ENCODE measurements around the gene RNF180. TPM values are rescaled to one million over a fixed set of nuclear protein-coding genes. Genes with fewer than 3 reads are reported as not detected.
"Not testable (repeated sequence)": the region's sequence is repeated elsewhere in the genome, so short reads cannot be mapped to it uniquely, and the experiment has no call there.

RNF180 gene
- total RNA-seq, 1 donor from 2014 or later = 27.4 TPM

DNA sequence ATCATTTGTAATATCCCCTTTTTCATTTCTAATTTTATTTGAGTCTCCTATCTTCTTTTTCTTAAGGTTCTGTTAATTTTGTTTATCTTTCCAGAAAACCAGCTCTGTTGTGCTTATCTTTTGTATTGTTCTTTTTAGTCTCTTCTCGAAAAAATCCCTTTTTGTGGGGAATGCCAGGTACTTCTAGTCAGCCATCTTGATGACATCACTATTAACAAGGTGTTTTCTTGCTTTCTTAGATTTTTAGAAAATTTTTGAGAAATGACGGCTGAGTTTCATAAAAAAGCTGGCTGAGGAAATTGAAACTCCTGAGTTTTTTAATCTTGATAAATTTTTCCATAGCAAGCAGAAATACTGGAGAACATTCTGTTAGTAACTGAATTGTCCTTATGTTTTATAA, 10.7 kb downstream of the RNF180 start:
- DNase-seq (ENCODE audit: low spot score) = no peak

DNA sequence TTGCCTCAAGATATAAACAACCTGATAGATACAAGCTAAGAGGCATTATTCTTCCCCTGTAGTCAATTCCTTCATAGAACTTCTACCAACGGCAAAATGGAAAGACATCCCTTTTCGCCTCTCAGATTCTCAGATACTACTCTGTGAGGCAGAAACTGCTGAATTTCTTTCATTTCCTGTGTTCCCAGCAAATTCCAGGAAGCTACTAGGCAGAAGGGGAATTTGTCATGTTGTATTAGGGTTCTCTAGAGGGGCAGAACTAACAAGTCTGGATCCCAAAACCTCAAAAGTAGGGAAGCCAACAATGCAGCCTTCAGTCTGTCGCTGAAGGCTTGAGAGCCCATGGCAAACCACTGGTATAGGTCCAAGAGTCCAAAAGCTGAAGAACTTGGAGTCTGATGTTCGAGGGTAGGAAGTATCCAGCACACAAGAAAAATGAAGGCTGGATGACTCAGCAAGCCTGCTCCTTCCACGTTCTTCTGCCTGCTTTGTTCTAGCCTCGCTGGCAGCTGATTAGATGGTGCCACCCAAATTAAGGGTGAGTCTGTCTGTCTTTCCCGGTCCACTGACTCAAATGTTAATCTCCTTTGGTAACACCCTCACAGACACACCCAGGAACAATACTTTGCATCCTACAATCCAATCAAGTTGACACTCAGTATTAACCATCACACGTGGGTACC, 15.2 kb downstream of the RNF180 start:
- no peak for DNase-seq (ENCODE audit: low spot score)

DNA sequence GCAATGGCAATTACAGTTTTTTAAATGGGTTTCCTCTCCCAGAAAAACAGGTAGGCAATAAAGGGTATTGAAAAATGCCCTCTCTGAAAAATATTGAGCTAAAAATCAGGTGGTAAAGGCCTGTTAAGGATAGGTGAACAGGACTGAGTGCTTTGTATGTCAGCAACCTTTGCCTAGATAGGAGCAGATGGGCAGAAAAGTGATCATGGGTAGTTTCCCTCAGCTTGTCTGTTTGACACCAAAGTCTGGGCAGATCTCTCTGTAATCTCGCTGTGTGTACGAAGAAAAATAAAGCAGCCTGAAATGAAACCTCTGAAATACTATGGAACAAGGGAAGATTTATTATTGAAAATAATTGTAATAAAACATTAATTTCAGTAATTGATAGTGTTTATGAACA, 15.8 kb downstream of the RNF180 start:
- DNase-seq (ENCODE audit: low spot score) = no peak

DNA sequence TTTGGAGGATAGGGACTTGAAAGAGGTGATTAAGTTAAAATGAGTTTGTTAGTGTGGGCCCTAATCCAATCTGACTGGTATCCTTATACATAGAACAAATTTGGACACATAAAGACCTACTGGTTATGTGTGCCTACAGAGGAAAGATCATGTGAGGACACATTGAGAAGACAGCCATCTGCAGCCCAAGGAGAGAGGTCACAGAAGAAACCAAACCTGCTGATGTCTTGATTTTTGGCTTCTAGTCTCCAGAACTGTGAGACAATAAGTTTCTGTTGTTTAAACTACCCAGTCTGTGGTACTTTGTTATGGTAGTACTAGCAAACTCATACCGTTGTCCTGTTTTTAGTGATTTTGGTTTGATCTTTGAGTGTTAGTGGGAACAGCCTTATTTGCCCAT, 18.3 kb downstream of the RNF180 start:
- no peak for DNase-seq (ENCODE audit: low spot score)

DNA sequence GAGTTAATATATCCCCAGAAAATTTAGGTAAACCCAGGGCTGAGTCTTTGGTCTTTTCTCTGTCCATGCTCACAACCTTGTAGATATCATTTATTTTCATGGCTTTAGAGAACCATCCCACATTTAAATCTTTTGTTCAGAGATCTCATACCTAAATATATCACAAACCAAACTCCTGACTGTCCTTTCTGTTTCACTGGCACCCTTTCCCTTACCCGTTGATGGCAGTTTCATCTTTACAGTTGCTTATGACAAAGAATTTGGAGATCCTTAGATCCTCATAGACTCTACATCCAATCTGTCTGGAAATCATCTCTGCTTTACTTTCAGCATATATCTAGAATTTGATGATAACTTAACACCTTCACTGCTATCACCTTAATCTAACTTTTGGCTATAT, 19.2 kb downstream of the RNF180 start:
- DNase-seq (ENCODE audit: low spot score) = no peak

DNA sequence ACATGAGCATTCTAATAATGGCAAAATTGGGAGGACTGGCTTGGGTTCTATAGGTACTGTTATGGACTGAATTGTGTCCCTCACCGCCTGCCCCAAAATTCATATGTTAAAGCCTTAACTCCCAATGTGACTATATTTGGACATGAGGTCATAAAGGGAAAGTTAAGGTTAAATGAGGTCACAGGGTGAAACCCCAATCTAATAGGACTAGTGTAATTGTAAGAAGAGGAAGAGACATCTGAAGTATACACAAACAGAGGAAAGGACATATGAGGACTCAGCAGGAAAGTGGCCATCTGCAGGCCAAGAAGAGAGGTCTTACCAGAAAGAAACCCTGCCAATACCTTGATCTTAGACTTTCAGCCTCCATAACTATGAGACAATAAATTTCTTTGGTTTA, 23.1 kb downstream of the RNF180 start:
- DNase-seq (ENCODE audit: low spot score) = no peak

DNA sequence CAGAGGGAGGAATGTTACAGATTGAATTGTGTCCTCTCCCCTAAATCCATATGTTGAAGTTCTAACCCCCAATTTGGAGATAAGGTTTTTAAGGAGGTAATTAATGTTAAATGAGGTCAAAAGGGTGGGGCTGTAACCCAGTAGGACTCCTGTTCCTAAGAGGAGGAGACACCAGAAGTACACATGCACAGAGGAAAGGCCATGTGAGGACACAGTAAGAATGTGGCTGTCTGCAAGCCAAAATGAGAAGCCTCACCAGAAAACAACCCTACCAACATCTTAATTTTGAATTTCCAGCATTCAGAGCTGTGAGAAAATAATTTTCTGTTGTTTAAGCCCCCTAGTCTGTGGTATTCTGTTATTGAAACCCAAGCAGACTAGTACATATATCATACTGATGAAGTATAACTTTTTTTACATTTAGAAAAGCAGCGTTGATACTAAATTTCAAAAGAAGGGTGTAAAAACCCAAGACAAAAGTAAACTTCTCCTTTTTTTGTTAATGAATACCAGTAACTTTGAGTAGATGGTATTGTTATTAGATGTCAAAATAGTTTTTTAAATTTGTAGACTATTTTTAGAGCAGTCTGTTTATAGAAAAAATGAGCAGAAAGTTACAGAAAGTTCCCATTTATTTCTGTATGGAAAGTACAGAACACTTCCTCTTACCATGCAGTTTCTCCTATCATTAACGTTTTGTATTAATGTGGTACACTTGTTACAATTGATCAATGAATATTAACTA, 25.1 kb downstream of the RNF180 start:
- DNase-seq (ENCODE audit: low spot score) = no peak

DNA sequence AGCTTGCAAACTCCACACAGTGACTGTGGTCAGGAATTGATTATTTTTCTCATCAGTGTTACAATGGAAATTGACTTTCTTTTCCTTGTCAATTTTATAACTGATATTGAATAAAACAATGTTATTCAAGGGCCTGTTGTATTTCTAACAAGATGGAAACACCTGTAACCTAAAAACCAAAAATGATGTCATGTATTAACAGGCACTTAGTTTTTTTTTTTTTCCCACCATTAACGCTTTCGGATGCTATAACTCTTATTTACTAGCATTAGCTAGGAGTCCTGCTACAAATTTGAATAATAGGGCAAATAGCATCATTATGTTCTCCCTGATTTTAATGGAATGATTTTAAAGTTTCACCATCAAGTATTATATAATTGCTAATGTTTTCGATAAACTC, 30.3 kb downstream of the RNF180 start:
- DNase-seq (ENCODE audit: low spot score) = no peak

DNA sequence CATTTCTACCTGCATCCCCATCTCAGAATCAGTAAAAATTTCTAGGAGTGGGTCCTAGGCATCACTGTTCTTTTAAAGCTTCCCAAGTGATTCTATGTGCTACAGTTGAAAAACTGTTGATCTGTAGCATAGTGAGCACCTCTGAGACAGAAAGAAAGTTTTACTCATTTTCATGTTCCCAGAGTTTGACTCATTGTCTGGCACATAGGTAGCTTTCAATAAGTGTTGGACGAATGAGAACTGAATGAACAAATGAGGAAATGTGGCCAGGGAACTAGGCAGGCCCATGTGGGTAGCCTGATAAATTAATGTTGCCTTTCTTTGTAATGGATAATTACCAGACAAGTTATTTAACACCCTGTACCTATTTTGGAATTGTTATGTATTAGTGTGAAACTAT, 33.8 kb downstream of the RNF180 start:
- DNase-seq (ENCODE audit: low spot score) = no peak

DNA sequence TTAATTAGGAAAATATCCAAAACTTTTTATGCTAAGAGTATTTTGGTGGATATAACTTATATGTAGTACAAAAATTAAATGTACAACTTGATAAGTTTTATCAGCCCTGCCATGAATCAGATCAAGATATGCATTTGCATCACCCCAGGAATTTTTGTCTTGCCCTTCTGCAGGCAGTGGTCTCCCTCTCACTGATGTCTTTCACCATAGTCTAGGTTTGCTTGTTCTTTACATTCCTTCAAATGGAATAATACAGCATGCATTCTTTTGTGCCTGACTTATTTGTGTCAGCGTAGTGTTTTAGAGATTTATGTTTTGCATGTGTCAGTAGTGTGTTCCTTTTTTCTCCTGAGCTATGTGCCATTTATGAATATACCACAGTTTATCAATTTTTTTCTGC, 36.4 kb downstream of the RNF180 start:
- no peak for DNase-seq (ENCODE audit: low spot score)

DNA sequence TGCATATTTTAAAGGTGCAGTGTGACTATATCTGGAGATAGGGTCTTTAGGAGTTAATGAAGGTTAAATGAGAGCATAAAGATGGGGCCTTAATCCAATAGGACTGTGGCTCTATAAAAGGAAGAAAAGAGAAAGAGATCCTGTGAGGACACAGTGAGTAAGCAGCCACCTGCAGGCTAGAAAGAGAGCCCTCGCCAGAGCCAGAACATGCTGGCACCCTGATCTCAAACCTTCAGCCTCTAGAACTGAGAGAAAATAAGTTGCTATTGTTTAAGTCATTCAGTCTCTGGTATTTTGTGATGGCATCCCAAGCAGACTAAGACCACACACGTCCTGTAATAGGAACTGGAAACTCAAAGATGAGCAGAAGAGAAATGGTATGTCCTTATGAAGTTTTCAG, 41.0 kb downstream of the RNF180 start:
- DNase-seq (ENCODE audit: low spot score) = no peak

DNA sequence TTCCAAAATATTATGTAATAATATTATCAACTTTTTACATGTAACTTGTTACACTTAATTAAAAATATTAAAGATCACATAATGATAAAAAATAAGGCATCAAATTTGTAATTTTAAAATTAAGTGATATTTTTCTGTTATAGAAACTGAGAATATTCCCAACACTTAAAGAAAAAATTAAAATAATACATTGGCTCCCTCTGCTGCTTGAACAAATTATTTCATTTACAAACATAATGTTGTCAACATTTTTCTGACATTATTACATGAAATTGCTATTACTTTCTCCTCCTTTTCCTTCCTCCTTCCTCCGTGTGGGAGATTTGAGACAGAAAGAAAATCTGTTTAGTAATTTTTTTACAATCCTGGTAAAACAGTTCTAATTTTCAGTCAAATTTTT, 42.3 kb downstream of the RNF180 start:
- peak; percentile 59 for DNase-seq (ENCODE audit: low spot score)

DNA sequence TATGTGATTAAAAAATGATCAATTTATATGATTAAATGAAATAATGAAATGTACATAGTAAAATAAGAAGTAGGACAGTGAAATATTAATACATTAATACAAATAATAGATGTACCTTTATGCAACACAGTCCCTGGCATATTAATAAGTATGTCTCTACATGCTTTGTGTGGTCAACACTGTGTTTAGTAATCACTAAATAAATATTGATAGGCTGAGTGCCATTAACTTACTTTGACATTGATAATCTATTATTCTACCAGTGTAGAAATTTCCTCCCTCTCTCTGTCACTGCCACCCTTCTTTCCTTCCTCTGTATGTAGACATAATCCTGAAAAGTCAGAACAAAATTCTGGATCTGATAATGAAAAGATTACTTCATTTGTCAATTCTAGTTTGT, 43.7 kb downstream of the RNF180 start:
- no peak for DNase-seq (ENCODE audit: low spot score)

DNA sequence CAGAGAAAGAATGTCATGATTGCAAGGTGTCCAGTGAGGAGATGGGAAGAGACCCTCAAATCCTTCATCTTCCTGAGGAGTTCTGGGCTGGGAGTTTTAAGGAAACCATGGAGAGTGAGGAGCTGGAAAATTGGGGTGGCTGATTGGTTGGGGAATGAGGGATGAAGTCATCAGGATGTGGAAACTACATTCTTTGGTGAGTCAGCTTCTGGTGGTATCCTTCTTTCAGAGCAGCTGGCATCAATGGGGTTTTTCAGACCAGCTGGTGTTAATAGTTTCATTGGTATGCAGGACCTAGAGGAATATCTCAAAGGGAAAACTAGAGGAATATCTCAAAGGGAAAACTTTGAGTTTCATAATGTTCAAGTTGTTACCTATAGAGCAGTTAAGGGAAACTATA, 45.2 kb downstream of the RNF180 start:
- DNase-seq (ENCODE audit: low spot score) = peak; percentile 42

DNA sequence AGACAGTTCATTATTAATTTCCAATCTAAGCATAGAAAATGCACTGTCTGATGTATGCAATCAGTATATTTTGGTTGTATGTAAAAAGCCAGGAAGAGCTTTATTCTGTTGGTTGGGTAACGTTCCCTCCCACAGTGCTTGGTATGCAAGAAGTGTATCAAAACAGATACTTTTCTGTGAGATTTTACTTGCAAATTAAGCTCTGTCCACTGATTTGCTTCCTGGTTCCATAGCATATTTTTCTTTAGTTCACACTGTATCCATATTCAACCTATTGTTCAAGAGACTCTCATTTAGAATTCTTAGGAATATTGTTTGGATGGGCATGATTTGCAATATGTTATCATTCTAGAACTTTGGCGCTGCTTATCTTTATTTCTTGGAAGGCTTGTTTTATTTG, 47.4 kb downstream of the RNF180 start:
- DNase-seq (ENCODE audit: low spot score) = no peak

DNA sequence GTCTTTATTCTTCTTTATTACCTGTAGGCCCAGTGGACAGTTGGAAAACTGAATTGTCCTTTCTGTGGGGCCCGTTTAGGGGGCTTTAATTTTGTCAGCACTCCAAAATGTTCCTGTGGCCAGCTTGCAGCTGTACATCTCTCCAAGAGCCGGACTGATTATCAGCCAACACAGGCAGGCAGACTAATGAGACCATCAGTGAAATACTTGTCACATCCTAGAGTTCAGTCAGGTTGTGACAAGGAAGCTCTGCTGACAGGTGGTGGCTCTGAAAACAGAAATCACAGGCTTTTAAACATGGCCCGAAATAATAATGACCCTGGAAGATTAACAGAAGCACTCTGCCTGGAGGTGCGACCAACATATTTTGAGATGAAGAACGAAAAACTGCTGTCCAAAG, 47.9 kb downstream of the RNF180 start:
- no peak for DNase-seq (ENCODE audit: low spot score)

DNA sequence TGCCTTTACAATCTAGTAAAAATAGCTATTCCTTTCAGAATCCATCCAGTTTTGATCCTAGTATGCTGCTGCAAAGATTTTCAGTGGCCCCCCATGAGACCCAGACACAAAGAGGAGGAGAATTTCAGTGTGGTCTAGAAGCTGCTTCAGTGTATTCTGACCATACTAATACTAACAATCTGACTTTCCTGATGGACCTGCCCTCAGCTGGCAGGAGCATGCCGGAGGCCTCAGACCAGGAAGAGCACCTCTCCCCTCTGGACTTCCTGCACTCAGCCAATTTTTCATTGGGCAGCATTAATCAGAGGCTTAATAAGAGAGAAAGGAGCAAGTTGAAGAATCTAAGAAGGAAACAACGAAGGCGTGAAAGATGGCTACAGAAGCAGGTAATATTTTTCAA, 48.5 kb downstream of the RNF180 start:
- DNase-seq (ENCODE audit: low spot score) = no peak

DNA sequence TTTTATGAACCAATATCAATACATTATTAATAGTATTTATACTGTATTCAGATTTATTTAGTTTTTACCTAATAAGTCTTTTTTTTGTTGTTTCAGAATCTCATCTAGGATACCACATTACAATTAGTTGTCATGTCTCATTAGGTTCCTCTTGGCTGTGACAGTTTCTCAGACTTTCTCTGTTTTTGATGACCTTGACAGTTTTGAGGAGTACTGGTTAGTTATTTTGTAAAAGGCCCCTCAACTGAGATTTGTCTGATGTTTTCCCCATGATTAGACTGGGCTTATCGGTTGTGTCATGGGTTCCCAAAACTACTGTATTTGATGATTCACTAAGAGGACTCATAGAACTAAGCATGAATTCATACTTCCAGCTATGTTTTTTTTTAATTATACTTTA, 56.3 kb downstream of the RNF180 start:
- DNase-seq (ENCODE audit: low spot score) = no peak

DNA sequence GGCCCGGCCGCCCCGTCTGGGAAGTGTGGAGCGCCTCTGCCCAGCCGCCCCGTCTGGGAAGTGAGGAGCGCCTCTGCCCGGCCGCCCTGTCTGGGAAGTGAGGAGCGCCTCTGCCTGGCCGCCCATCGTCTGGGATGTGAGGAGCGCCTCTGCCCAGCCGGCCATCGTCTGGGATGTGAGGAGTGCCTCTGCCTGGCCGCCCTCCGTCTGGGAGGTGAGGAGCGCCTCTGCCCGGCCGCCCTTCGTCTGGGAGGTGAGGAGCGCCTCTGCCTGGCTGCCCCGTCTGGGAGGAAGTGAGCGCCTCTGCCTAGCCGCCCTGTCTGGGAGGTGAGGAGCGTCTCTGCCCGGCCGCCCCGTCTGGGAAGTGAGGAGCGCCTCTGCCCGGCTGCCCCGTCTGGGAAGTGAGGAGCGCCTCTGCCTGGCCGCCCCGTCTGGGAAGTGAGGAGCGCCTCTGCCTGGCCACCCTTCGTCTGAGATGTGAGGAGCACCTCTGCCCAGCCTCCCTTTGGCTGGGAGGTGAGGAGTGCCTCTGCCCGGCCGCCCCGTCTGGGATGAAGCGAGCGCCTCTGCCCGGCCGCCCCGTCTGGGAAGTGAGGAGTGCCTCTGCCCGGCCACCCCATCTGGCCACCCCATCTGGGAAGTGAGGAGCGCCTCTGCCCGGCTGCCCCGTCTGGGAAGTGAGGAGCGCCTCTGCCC, 59.8 kb downstream of the RNF180 start:
- not testable (repeated sequence) for DNase-seq (ENCODE audit: low spot score)

DNA sequence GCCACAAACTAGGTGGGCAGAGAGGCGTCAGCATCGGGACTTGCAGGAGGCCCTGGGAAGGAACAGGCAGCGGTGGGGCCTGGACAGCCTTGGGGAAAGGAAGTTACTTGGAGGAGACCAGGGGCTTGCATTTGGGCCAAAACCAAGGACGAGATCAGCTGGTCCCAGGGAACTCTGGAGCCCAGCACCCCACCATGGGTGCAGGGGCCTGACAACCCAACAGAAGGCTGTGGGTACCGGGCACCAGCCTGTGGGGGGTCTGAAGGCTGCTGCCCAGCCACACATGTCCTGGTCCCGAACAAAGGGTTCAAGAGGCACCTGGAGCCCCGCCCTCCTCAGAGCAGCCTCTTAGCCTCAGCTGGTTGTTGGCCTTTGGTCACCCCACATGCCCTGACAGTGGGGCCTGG, 61.5 kb downstream of the RNF180 start:
- not testable (repeated sequence) for DNase-seq (ENCODE audit: low spot score)

DNA sequence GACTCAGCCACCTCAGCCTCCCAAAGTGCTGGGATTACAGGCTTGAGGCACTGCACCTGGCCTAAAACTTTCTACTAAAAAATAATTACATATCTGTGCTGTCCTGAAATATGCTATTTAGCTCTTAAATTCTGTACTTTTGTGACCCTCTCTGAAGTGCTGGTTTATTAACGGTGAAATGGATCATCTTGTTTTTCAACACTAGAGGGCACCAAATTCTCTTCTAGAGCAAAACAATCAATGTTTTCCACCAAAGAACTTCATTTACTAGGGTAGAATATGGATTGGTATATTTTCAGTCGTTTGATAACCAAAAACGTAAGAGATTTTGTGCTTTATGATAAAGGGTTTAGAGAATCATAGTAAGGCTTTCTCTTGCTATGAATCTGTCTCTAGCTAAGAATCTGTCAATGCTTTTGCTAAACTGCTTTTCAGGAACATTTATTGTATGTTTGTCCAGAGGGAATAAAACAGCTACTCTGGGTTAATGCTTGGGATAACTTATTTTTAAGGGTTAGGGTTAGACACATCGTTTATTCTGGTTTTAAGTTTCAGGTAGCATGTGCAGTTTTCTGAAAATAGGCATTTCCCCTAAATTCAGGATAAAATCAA, 63.6 kb downstream of the RNF180 start:
- DNase-seq (ENCODE audit: low spot score) = peak; percentile 33

DNA sequence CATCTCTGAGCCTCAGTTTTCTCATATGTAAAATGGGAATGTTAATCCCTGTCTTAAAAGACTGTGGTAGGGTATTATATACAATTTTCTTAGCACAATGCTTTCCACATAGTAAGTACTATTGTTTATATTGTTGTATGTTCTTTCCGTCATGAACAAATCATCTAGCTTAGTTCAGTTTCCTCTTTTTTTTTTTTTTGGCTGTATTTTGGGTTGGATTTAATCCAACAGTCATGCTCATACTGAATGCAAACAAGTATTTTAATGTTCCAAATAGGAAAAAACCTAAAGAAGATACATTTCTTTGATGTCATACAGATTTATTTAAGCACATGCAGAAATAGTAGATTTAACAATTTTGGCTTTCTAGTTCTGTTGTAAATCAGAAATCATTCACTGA, 95.1 kb downstream of the RNF180 start:
- no peak for DNase-seq (ENCODE audit: low spot score)

DNA sequence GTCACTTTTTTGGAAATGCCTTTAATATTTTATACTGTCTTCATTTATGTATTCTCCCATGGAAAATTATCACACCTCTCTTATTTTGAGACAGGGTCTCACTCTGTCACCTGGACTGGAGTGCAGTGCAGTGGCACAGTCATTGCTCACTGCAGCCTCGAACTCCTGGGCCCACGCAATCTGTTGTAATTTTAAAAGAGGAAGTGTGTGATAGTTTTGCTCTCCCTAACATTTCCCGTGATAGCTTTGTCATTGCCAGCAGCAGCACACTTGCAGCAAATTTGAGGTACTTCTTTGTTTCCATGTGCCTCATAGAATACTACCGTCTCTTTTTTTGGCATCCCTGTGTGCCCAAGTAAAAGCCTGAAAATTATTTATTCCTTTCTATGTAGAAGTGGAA, 103.5 kb downstream of the RNF180 start:
- no peak for DNase-seq (ENCODE audit: low spot score)

Data from umbilical cord (tissue), 2 donors.